Mammary epithelial cell (primary cell): Measurements from ENCODE around the gene KCTD18.

Source experiments
- EZH2 ChIP-seq: IDR thresholded peaks from 2 replicates; pipeline ENCODE4 v1.6.1; 2012; ENCODE audit warnings: low read length, inconsistent platforms, borderline replicate concordance
- TF ChIP-seq, protein P1 (sequence below), 2 donors: IDR thresholded peaks in 1 of 2; conservative IDR thresholded peaks in 1 of 2; 2 replicates each; pipeline ENCODE4 v1.5.1; 2011 to 2012; ENCODE audit warnings: inconsistent platforms in 2 of 2, low read length in 2 of 2, mild to moderate bottlenecking in 2 of 2, control low read depth in 1 of 2, low read depth in 1 of 2; ENCODE audit not compliant: insufficient read depth in 1 of 2; ENCODE audit errors: extremely low read depth in 1 of 2

GRCh38 chr2:200538139-200538538 lies 28.3 kb upstream of the KCTD18 start:
- TF ChIP-seq, protein P1, sequence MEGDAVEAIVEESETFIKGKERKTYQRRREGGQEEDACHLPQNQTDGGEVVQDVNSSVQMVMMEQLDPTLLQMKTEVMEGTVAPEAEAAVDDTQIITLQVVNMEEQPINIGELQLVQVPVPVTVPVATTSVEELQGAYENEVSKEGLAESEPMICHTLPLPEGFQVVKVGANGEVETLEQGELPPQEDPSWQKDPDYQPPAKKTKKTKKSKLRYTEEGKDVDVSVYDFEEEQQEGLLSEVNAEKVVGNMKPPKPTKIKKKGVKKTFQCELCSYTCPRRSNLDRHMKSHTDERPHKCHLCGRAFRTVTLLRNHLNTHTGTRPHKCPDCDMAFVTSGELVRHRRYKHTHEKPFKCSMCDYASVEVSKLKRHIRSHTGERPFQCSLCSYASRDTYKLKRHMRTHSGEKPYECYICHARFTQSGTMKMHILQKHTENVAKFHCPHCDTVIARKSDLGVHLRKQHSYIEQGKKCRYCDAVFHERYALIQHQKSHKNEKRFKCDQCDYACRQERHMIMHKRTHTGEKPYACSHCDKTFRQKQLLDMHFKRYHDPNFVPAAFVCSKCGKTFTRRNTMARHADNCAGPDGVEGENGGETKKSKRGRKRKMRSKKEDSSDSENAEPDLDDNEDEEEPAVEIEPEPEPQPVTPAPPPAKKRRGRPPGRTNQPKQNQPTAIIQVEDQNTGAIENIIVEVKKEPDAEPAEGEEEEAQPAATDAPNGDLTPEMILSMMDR (conservative IDR thresholded peaks at IDR 0.05 in 1 of 2, IDR thresholded peaks at IDR 0.05 in 1 of 2; ENCODE audit: extremely low read depth in 1 of 2, insufficient read depth in 1 of 2, low read depth in 1 of 2, low read length in 2 of 2) = no peak
- TF ChIP-seq EZH2 = no peak
